GM18868 (cell line): ENCODE results near the gene DUS4L.

Source experiments
- ATAC-seq: cut with Tn5 transposase; IDR thresholded peaks from one replicate; pipeline ENCODE4 v1.9.1; 2021; ENCODE audit warnings: mild to moderate bottlenecking, moderate library complexity; ENCODE audit not compliant: unreplicated experiment

DUS4L gene

GRCh38 chr7:107579885-107580715 lies 16.3 kb downstream of the DUS4L start, which contains the start of gene BCAP29:
Gene BCAP29, plus strand, starts transcription at chr7:107580246. Its CDS starts 527 bp downstream, at chr7:107580773.
- ATAC-seq = peak; percentile 96

- no peak for ATAC-seq
Measured at GRCh38 chr7:107580716-107581383, 17.1 kb downstream of the DUS4L start.

GRCh38 chr7:107581387-107582013 lies 17.7 kb downstream of the DUS4L start:
- no peak for ATAC-seq

- no peak for ATAC-seq
Measured at GRCh38 chr7:107582875-107583274, 19.1 kb downstream of the DUS4L start.

GRCh38 chr7:107584716-107585115 lies 20.9 kb downstream of the DUS4L start:
- ATAC-seq = no peak

GRCh38 chr7:107588529-107589130 lies 24.9 kb downstream of the DUS4L start:
- ATAC-seq = no peak

- ATAC-seq = no peak
Measured at GRCh38 chr7:107591421-107591820, 27.6 kb downstream of the DUS4L start.

GRCh38 chr7:107592361-107593024 lies 28.7 kb downstream of the DUS4L start:
- no peak for ATAC-seq

- ATAC-seq = no peak
Measured at GRCh38 chr7:107593025-107593410, 29.2 kb downstream of the DUS4L start.

GRCh38 chr7:107594961-107595737 lies 31.4 kb downstream of the DUS4L start:
- no peak for ATAC-seq

- no peak for ATAC-seq
Measured at GRCh38 chr7:107596881-107597581, 33.3 kb downstream of the DUS4L start.

GRCh38 chr7:107597582-107597916 lies 33.8 kb downstream of the DUS4L start:
- ATAC-seq = no peak

GRCh38 chr7:107597953-107598352 lies 34.2 kb downstream of the DUS4L start:
- ATAC-seq = no peak

- no peak for ATAC-seq
Measured at GRCh38 chr7:107599262-107599661, 35.5 kb downstream of the DUS4L start.

GRCh38 chr7:107600816-107601215 lies 37.0 kb downstream of the DUS4L start:
- ATAC-seq = no peak

GRCh38 chr7:107605218-107605815 lies 41.5 kb downstream of the DUS4L start:
- no peak for ATAC-seq

GRCh38 chr7:107606303-107606702 lies 42.5 kb downstream of the DUS4L start:
- no peak for ATAC-seq

GRCh38 chr7:107609811-107610261 lies 46.1 kb downstream of the DUS4L start:
- no peak for ATAC-seq

- no peak for ATAC-seq
Measured at GRCh38 chr7:107610323-107610722, 46.6 kb downstream of the DUS4L start.
